Measurements from ENCODE around the gene TEPSIN. TPM values are rescaled to one million over a fixed set of nuclear protein-coding genes. Genes with fewer than 3 reads are reported as not detected.
A peak's percentile ranks its signal among the peaks of the same experiment; 100 is the strongest.

The TEPSIN gene
- total RNA-seq, 4 donors from 2014 or later, result 19.5 to 31.6 (median 23.5) TPM

GRCh38 chr17:81221371-81221841 is 17.4 kb downstream of the TEPSIN start:
- DNase-seq (ENCODE audit: extremely low spot score), result no peak
- Histone ChIP-seq H3K4me1 (peaks cover 19 to 27% (median 24%) of the 10 kb centered on the region in 4 donors), H3K9me3 (no peaks in the 10 kb centered on the region), H3K27ac (replicated peaks in 1 of 4) (no peak overlapping the region), H3K27me3 (no peaks in the 10 kb centered on the region), H3K36me3 (peaks cover 7 to 26% (median 12%) of the 10 kb centered on the region in 4 donors), H3K4me3 (peak overlapping the region in 2 of 4 donors; percentile 80 to 85)
- intact Hi-C loops (cut with DNase I), result no loop called here
- TF ChIP-seq EP300 (IDR thresholded peaks at IDR 0.05) (no peak), POLR2A (IDR thresholded peaks at IDR 0.05; ENCODE audit: low read depth) (no peak), POLR2AphosphoS5 (IDR thresholded peaks at IDR 0.05) (no peak), CTCF (IDR thresholded peaks at IDR 0.05) (no peak)
- 74% methylated on average over 11 of the region's 11 CpGs for WGBS

GRCh38 chr17:81219476-81220180 is 19.2 kb downstream of the TEPSIN start:
- Histone ChIP-seq H3K9me3 (no peaks in the 10 kb centered on the region), H3K4me3 (no peak overlapping the region), H3K36me3 (peaks cover 7 to 28% (median 12%) of the 10 kb centered on the region in 4 donors), H3K4me1 (peaks cover 19 to 27% (median 24%) of the 10 kb centered on the region in 4 donors), H3K27me3 (no peaks in the 10 kb centered on the region), H3K27ac (replicated peaks in 1 of 4) (no peak overlapping the region)
- WGBS, result 89% methylated on average over 21 of the region's 24 CpGs
- DNase-seq (ENCODE audit: extremely low spot score), result no peak
- TF ChIP-seq EP300 (IDR thresholded peaks at IDR 0.05) (no peak), CTCF (IDR thresholded peaks at IDR 0.05) (no peak), POLR2AphosphoS5 (IDR thresholded peaks at IDR 0.05) (no peak), POLR2A (IDR thresholded peaks at IDR 0.05; ENCODE audit: low read depth) (no peak)
- intact Hi-C loops (cut with DNase I), result no loop called here

- H3K36me3 ChIP-seq, result peaks cover 7 to 28% (median 12%) of the 10 kb centered on the region in 4 donors
- peaks cover 19 to 26% (median 24%) of the 10 kb centered on the region in 4 donors for H3K4me1 ChIP-seq
- no peaks in the 10 kb centered on the region for H3K9me3 ChIP-seq
- intact Hi-C loops (cut with DNase I), result no loop called here
- no peak overlapping the region for H3K4me3 ChIP-seq
- no peak overlapping the region for H3K27ac ChIP-seq (replicated peaks in 1 of 4)
- DNase-seq (ENCODE audit: extremely low spot score), result no peak
- WGBS, result 96% methylated on average over 11 of the region's 11 CpGs
- H3K27me3 ChIP-seq, result no peaks in the 10 kb centered on the region
- no peak for TF ChIP-seq POLR2AphosphoS5 (IDR thresholded peaks at IDR 0.05)
- no peak for TF ChIP-seq POLR2A (IDR thresholded peaks at IDR 0.05; ENCODE audit: low read depth)
- TF ChIP-seq EP300 (IDR thresholded peaks at IDR 0.05), result no peak
- TF ChIP-seq CTCF (IDR thresholded peaks at IDR 0.05), result no peak
Observed at GRCh38 chr17:81218991-81219390, 19.9 kb downstream of the TEPSIN start.

GRCh38 chr17:81218459-81218858 is 20.4 kb downstream of the TEPSIN start:
- TF ChIP-seq POLR2AphosphoS5 (IDR thresholded peaks at IDR 0.05), result no peak
- TF ChIP-seq POLR2A (IDR thresholded peaks at IDR 0.05; ENCODE audit: low read depth), result no peak
- TF ChIP-seq EP300 (IDR thresholded peaks at IDR 0.05), result no peak
- no peak for TF ChIP-seq CTCF (IDR thresholded peaks at IDR 0.05)
- H3K27me3 ChIP-seq, result no peaks in the 10 kb centered on the region
- intact Hi-C loops (cut with DNase I), result no loop called here
- peaks cover 7 to 28% (median 13%) of the 10 kb centered on the region in 4 donors for H3K36me3 ChIP-seq
- H3K4me1 ChIP-seq, result peaks cover 15 to 21% (median 19%) of the 10 kb centered on the region in 4 donors
- 83% methylated on average over 12 of the region's 13 CpGs for WGBS
- H3K4me3 ChIP-seq, result no peak overlapping the region
- no peaks in the 10 kb centered on the region for H3K9me3 ChIP-seq
- H3K27ac ChIP-seq (replicated peaks in 1 of 4), result no peak overlapping the region
- DNase-seq (ENCODE audit: extremely low spot score), result no peak

Data from esophagus muscularis mucosa (tissue), 4 donors.